ENCODE results near the gene P3H4.

DNA sequence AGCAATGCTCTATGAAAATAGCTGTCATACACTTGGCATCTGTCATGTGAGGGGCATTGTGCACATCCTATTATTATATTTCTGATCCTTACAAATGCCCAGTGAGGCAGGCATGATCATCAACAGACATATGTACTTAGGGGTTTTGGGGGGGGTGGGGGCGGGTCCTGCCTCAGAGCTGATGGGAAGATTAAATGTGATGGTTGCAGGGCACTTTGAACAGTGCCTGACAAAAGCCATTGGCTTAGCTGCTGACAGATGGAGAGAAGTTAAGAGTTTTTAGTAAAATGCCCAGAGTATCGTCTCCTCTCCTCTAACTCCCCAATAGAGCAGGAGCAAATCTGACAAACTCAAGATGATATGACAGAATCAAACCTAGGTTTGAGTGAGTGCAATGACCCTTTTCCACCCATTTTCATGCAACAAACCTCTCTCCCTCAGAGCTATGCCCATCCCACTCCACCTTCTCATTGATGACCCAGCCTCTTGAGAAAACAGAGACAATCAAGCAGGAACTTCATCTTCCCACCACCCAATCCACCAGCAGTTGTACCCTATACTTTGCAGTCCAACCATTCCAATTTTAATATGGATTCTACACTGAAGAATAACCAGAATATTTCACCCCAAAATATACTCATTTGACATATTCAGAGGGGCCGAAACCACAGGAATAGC is 48.6 kb upstream of the P3H4 start:
- TF ChIP-seq CSRNP3 (CRISPR knock-in tag; IDR thresholded peaks at IDR 0.05) (no peak), PATZ1 (CRISPR knock-in tag; IDR thresholded peaks at IDR 0.05; ENCODE audit: borderline replicate concordance) (no peak), RARB (CRISPR knock-in tag; IDR thresholded peaks at IDR 0.05) (no peak), ISL1 (CRISPR knock-in tag; IDR thresholded peaks at IDR 0.05) (no peak)

Measured in SK-N-SH treated with all-trans-retinoic acid at 6 μM for 48 hours (cell line).